CD4-positive, alpha-beta T cell treated with Interferon alpha-2 for 1 hour (primary cell): Measurements from ENCODE around the gene ASPSCR1.

Source experiments
- DNase-seq, 2 donors: peaks; one replicate each; pipeline ENCODE4 v3.0.0-alpha.2; 2020 to 2022

ASPSCR1 gene

GRCh38 chr17:82059272-82060000 is 82.0 kb downstream of the ASPSCR1 start:
- no peak for DNase-seq

GRCh38 chr17:82060001-82060380 is 82.6 kb downstream of the ASPSCR1 start:
- DNase-seq: no peak

GRCh38 chr17:82060614-82061013 is 83.2 kb downstream of the ASPSCR1 start:
- no peak for DNase-seq

- no peak for DNase-seq
Measured at GRCh38 chr17:82061047-82061925, 83.9 kb downstream of the ASPSCR1 start.

GRCh38 chr17:82062076-82062983 is 84.9 kb downstream of the ASPSCR1 start:
- no peak for DNase-seq

GRCh38 chr17:82062984-82063368 is 85.5 kb downstream of the ASPSCR1 start:
- DNase-seq: no peak

GRCh38 chr17:82063424-82064415 is 86.3 kb downstream of the ASPSCR1 start:
- no peak for DNase-seq

- DNase-seq: no peak
Measured at GRCh38 chr17:82064433-82065192, 87.2 kb downstream of the ASPSCR1 start.

GRCh38 chr17:82065193-82065637 is 87.8 kb downstream of the ASPSCR1 start:
- DNase-seq: no peak

GRCh38 chr17:82065638-82066303 is 88.3 kb downstream of the ASPSCR1 start, which contains the start of gene DUS1L:
Gene DUS1L, minus strand, starts transcription at chr17:82065804. Its CDS starts 745 bp downstream, at chr17:82065059.
- DNase-seq: peak; percentile 57 to 79
